Thoracic aorta (tissue), 2 donors: ENCODE measurements around the gene DDIT4. TPM values are rescaled to one million over a fixed set of nuclear protein-coding genes. Genes with fewer than 3 reads are reported as not detected.
A peak's percentile ranks its signal among the peaks of the same experiment; 100 is the strongest.

Experiments used
- ATAC-seq: fragments of 150-250 bp; one replicate; pipeline ENCODE4 v1.8.0; 2017; ENCODE audit warnings: low read depth; ENCODE audit not compliant: insufficient number of reproducible peaks, low FRiP score
- DNase-seq: peaks from one replicate; pipeline ENCODE4 v3.0.0-alpha.2; 2020; ENCODE audit warnings: low spot score
- H3K27ac ChIP-seq, 2 donors: fragments of 200-600 bp; sonication (generic); 1 replicate in 1 of 2; 2 replicates in 1 of 2; pipeline ENCODE4 v1.5.1; 2016; ENCODE audit warnings: mild to moderate bottlenecking in 2 of 2, moderate library complexity in 2 of 2
- H3K27me3 ChIP-seq: fragments of 200-600 bp; sonication (generic); replicated peaks from 2 replicates; pipeline ENCODE4 v1.6.0; 2016; ENCODE audit warnings: mild to moderate bottlenecking; ENCODE audit not compliant: insufficient read depth
- H3K36me3 ChIP-seq: fragments of 200-600 bp; sonication (generic); one replicate; pipeline ENCODE4 v1.5.1; 2016
- H3K4me1 ChIP-seq, 2 donors: fragments of 200-600 bp; sonication (generic); 1 replicate in 1 of 2; 2 replicates in 1 of 2; pipeline versions ENCODE4 v1.5.1 to v1.6.0; 2016; ENCODE audit warnings: low read depth in 2 of 2, mild to moderate bottlenecking in 1 of 2; ENCODE audit not compliant: control insufficient read depth in 1 of 2
- H3K4me3 ChIP-seq: fragments of 200-600 bp; sonication (generic); 2 replicates; pipeline ENCODE4 v1.5.1; 2016; ENCODE audit warnings: mild to moderate bottlenecking
- H3K9me3 ChIP-seq: fragments of 200-600 bp; sonication (generic); 2 replicates; pipeline ENCODE4 v1.5.1; 2016
- total RNA-seq, 2 donors: library from RNA; depleted of rRNA; stranded (reverse); fragments of >200 nt; gene quantifications; one replicate each; pipeline versions ENCODE4 v1.1.0 to v1.2.3, GENCODE V29; 2016
- TF ChIP-seq, protein P1 (sequence below): fragments of 200-600 bp; sonication (generic); IDR thresholded peaks from one replicate; pipeline ENCODE4 v1.5.1; 2019; ENCODE audit warnings: antibody characterized with exemption

Gene DDIT4
- total RNA-seq, 2 donors from 2014 or later, result 163 to 374 TPM

DNA sequence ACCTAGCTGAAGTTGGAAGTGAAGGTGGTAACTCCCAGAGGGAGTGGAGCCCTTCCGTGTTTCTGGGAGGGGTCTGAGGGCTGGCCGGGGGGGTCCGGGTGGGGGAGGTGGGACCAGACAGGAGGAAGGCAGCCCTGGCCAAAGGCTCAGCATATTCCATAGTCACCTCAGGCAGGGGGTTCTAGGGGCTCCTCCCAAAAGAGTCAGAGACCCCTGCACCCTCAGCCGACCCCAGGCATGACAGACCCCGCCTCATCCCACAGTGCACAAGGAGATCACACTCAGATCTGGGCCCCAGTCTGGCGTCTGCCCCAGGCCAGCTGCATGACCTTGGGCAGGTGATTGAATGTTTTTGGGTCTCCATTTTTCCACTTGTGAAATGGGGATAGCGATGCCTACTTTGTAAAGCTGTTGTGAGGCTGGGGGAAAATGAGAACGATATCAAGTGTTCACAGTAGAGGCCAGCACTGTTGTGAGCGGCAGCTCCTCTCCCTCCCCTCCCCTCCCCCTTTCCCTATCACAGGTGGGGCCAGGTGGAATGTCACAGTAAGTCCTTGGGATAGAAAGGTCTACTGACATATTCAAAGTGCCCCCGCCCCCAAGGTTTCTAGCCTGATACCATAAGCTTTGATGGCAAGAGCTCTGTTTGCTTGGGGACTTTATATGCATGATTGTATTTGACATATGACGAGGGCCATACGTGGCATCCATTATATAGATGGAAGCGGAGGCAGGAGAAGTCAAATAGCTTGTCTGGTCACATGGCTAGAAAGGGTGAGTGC, 47.7 kb downstream of the DDIT4 start:
- Histone ChIP-seq H3K27me3 (no peaks in the 10 kb centered on the region), H3K4me3 (no peak overlapping the region), H3K4me1 (peaks cover 33 to 47% of the 10 kb centered on the region in 2 donors), H3K9me3 (no peaks in the 10 kb centered on the region), H3K36me3 (no peaks in the 10 kb centered on the region), H3K27ac (peak overlapping the region; percentile 75 to 76)
- no peak for DNase-seq
- TF ChIP-seq, protein P1, sequence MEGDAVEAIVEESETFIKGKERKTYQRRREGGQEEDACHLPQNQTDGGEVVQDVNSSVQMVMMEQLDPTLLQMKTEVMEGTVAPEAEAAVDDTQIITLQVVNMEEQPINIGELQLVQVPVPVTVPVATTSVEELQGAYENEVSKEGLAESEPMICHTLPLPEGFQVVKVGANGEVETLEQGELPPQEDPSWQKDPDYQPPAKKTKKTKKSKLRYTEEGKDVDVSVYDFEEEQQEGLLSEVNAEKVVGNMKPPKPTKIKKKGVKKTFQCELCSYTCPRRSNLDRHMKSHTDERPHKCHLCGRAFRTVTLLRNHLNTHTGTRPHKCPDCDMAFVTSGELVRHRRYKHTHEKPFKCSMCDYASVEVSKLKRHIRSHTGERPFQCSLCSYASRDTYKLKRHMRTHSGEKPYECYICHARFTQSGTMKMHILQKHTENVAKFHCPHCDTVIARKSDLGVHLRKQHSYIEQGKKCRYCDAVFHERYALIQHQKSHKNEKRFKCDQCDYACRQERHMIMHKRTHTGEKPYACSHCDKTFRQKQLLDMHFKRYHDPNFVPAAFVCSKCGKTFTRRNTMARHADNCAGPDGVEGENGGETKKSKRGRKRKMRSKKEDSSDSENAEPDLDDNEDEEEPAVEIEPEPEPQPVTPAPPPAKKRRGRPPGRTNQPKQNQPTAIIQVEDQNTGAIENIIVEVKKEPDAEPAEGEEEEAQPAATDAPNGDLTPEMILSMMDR, result no peak
- no peak for ATAC-seq

DNA sequence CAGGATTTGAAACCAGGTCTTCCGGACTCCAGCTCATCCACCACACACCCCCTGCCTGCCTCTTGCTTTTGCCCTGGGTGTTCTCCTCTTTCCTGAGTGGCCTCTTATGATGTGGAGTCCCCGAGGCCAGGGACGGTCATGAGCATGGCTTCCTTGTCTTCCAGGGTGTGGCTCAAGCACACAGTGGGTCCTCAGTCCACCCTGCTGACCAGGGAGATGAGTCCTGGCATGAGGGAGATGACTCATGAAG, 48.2 kb downstream of the DDIT4 start:
- no peaks in the 10 kb centered on the region for H3K36me3 ChIP-seq
- no peak for ATAC-seq
- TF ChIP-seq, protein P1, result no peak
- DNase-seq, result no peak
- H3K9me3 ChIP-seq, result no peaks in the 10 kb centered on the region
- peaks cover 30 to 42% of the 10 kb centered on the region in 2 donors for H3K4me1 ChIP-seq
- H3K4me3 ChIP-seq, result no peak overlapping the region
- H3K27me3 ChIP-seq, result no peaks in the 10 kb centered on the region
- no peak overlapping the region for H3K27ac ChIP-seq

DNA sequence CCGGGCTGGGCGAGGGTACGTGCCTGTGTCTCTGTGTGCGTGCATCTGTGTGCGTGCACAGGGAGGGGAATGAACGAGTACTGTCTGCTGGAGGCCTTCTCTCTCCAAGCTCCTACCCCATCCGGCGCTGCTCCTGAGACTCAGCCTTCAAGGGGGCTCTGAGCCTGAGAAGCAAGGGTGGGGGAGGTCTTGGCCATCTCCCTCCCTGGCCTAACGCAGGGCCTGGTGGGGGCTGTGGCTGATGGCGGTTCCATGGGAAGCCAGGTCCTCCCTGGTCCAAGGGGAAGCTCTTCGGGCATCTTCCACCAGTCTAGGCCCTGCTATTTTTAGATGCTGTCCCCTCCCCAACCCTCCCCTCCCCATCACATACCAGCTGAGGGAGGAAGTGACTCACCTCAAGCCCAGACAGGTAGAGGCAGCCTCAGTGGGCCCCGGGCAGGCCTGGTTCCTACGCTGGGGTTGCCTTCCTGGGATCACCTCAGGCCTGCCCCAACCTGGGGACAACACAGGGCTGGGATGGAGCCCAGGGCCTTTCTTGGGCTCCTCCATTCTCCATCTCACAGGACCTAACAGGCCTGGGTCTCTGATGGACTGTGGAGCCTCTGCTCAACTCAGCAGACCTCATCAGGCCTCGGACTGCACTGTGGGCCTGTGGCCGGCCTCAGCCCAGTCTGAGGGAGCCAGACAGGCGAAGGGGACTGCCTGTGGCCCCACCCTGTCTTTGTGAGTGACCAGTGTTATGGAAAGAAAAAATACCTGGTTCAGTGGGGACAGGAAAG, 48.7 kb downstream of the DDIT4 start:
- Histone ChIP-seq H3K4me3 (no peak overlapping the region), H3K36me3 (no peaks in the 10 kb centered on the region), H3K27ac (no peak overlapping the region), H3K4me1 (peaks cover 30 to 41% of the 10 kb centered on the region in 2 donors), H3K9me3 (no peaks in the 10 kb centered on the region), H3K27me3 (no peaks in the 10 kb centered on the region)
- TF ChIP-seq, protein P1, result no peak
- ATAC-seq (no peak), DNase-seq (no peak)

DNA sequence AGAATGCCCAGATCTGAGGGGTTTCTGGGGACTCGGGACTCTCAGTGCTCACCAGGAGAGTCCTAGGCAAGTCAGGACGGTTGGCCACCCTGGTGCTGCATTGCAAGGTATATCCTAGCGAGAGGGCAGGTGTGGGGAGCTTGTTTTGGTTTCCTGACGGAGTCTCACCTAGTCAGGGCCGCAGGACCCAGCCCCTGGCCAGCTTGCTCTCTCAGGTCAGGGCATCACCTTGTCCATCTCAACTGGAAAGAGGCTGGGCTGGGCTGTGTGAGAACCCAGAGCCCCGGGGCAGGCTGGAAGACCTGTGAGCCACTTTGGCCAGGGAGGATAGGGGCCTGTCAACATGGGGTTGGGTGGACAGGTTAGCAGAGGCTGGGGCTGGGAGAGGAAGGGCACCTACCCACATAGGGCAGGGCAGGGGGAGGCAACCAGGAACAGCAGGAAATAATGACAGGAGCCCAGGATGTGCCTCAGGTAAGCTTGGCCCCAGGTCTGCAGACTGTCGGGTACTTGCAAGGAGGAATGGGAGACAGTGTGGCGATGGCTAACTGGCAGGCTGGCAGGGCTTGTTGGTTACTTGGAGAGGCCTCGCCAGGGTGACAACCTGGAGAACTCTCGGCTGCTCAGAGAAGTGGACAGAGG, 49.5 kb downstream of the DDIT4 start:
- ATAC-seq (no peak), DNase-seq (no peak)
- Histone ChIP-seq H3K27ac (no peak overlapping the region), H3K9me3 (no peaks in the 10 kb centered on the region), H3K36me3 (no peaks in the 10 kb centered on the region), H3K4me1 (peaks cover 34 to 48% of the 10 kb centered on the region in 2 donors), H3K27me3 (no peaks in the 10 kb centered on the region), H3K4me3 (no peak overlapping the region)
- TF ChIP-seq, protein P1, result no peak

DNA sequence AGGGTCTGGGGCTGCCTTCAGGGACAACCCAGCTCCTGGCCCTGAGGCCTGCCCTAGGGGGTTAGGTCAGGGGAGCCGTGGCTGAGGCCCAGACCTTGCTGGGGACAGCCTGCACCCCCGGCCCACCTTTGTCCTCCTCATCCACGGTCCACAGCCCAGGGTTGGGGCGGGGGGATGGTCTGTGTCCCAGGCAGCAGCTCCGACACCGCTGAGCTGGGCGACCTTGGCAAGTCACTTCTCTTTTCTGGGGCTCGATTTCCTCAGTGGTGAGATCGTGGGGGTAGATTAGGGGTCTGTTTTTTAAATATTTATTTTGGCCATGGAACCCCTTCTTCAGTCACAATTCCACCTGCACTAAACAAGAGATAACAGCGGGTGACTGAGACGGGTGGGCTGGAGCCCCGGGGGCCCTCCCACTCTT, 50.1 kb downstream of the DDIT4 start:
- peaks cover 38 to 52% of the 10 kb centered on the region in 2 donors for H3K4me1 ChIP-seq

More for the DNA sequence above, 50.1 kb downstream of the DDIT4 start:
- TF ChIP-seq, protein P1, result no peak
- Histone ChIP-seq H3K36me3 (no peaks in the 10 kb centered on the region), H3K27ac (no peak overlapping the region), H3K27me3 (no peaks in the 10 kb centered on the region), H3K9me3 (no peaks in the 10 kb centered on the region), H3K4me3 (no peak overlapping the region)
- DNase-seq (no peak), ATAC-seq (no peak)
